Stimulated activated CD4-positive, alpha-beta T cell treated with anti-CD3 and anti-CD28 coated beads, Interleukin-12 subunit alpha, Interleukin-12 subunit beta, amount 100 ng/mL, for 4 hours (primary cell): ENCODE results near the gene MACROD1.
A peak's percentile ranks its signal among the peaks of the same experiment; 100 is the strongest.
"Not testable (repeated sequence)": the region's sequence is repeated elsewhere in the genome, so short reads cannot be mapped to it uniquely, and the experiment has no call there.

Experiments used
- DNase-seq: peaks from one replicate; pipeline ENCODE4 v3.0.0-alpha.2; 2020

The MACROD1 gene

DNA sequence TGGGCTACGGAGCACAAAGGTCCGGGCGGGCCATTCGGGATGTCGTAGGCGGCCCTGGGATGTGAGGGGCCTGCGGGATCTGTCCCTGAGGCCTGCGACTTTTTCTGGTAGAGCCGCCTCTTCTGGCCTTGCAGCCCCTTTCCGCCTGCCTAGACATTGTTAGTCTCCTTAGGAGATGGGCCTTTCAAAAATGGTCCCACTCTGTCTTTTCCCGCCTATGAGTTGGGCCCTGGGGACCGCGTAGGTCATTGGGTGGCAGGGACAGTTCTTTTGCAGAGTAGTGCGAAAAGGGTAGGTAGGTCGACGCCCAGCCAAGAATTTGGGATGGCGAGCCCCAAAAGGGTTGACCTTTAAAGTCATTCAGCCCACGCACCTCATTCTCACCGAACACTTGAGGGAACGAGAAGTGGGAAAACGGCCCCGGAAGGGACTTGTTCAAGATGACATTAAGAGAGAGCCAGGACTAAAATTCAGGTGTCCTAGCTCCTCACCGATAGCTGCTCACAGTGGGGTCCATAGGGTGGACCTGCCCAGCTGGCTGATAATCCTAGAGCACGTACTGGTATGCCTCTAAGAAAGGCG is 178.9 kb downstream of the MACROD1 start:
- DNase-seq: no peak

DNA sequence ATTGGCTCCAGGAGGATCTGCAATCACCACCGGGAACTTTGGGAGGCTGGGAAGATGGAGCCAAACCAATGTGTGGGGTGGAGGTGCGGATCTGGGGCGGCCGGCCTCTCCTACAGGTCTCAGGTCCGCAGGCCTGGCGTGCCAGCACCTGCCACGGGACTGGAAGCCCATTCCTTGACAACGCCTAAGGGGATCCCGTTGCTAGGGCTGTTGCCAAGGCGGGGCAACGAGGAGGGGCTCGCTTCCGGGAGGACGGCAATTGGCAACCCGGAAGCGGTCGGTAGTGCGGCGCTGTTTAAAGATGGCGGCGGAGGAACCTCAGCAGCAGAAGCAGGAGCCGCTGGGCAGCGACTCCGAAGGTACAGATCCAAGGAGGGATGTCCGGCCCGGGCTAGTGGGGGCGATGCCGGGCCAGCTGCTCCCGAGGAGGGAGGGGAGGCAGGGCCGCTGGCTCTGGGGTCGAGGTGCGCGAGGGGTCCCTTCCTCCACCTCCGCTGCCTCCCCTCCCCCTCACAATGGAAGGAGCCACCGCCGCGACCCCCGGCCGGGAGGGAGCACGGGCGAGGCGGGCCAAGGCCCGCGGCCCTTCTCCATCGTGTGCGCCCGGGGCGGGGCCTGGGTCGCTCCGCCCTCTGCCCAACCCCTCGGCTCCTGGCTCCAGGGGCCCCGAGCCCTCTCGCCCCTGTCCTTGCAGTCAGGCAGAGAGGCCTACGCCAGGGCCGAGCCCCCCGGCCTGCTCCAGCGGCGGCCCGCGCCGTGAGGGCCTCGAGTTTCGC is 179.6 kb downstream of the MACROD1 start, which contains the start of gene OTUB1:
Gene OTUB1 (plus strand): TSS at position 283 of the 776 bp plus-strand sequence. CDS start 19 bp downstream, at position 302.
- peak; percentile 84 for DNase-seq

DNA sequence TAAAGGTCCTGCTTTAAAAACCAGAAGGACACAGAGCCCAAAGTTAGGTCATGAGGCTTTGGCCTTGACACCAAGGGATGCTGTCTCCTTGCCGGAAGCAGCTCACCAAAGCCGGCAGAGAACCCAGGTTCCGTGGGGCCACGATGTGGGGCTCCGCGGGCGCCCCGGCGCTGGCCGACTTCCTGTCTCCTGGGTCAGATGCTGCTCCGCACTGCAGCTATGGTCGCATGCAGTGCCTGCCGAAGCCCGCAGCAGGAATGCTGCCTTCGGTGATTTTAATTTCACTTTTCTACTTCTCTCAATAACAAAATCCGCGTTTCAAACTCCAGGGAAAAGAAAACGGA is 180.1 kb downstream of the MACROD1 start:
- peak; percentile 64 for DNase-seq

DNA sequence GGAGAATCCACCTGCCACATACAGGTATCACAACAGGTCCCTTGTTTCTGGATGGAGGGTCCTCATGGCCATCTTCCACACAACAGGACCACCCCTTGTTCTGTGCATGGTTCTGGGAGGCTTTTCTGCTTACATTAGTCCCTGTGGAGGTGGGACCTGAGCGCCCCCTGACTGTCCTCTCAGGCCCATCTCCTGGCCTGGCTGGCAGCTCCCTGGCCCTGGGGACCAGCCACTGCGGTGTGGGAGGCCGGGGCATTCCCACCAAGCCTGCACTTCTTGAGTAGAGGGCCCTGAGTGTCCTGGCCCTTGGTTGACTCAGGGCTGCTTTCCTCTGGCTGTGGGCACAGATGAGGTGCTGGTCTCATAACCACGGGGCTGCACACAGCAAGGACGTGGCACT is 186.5 kb downstream of the MACROD1 start:
- DNase-seq: no peak

DNA sequence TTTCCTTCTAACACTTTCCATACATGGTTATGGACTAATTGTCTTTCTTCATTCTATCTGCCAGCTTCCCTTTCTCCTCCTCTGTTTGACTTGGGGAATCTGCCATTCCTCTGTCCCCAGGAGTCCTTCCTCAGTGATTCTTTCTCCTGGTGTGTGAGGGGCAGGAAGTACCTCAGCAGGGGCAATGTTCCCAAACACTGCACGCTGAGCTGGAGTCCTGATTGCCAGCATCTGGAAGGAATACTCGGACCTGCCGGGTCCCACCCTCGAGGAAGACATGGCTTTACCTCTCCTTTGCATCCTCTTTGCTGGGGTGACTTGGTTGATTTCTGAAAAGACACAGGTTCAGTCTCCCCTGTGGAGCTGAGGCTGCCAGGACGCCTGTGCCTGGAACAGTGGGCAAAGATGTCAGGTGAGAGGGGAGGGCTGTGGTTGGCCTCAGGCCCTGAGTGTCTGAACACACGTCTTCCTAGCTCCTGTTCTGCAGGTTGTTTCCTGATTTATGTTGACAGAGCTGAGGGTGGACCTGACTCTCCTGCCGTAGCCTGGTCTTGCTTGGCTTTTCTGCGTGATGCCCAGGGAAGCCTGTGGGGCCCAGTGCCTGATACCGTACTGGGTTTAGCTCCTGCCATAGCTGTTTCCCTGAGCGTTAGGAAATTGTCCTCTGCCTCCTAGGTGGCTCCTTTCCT is 187.2 kb downstream of the MACROD1 start:
- no peak for DNase-seq

DNA sequence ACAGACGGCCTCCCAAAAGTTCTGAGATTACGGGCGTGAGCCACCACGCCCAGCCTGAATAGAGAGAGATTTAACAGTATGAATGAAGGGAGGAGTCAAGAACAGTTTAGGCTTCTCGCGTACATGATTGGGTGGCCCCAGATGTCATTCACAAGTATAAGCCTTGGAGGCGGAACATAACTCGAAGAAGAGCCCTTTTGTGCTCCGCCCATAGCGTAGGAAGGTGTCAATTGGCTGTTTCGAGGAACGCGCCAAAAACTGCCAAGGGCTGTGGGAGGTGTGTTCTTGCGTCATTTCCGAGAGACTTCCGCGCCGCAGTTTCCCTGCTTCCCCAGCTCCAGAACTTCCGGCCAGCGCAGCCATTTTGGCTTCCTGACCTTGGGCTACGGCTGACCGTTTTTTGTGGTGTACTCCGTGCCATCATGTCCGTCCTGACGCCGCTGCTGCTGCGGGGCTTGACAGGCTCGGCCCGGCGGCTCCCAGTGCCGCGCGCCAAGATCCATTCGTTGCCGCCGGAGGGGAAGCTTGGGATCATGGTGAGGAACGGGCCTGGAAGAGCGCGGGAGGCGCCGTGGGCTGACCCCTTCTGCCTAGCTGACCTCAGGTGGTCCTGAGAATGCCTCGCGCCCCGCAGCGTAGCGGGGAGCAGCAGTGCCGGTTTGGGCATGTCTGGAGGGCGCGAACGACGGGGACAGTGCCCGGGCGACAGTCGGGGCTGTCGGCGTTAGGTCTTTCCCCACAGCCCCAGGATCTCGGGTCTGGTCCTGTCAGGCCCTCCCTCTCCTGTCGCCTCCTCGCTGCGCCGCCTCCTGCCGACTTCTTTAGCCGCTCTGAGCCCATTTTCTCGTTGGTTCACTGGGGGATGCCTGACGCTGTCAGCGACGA is 191.4 kb downstream of the MACROD1 start, which contains the start of gene COX8A:
Gene COX8A (plus strand): TSS at position 362 of the 885 bp plus-strand sequence. CDS start 61 bp downstream, at position 423.
- DNase-seq: peak; percentile 85

DNA sequence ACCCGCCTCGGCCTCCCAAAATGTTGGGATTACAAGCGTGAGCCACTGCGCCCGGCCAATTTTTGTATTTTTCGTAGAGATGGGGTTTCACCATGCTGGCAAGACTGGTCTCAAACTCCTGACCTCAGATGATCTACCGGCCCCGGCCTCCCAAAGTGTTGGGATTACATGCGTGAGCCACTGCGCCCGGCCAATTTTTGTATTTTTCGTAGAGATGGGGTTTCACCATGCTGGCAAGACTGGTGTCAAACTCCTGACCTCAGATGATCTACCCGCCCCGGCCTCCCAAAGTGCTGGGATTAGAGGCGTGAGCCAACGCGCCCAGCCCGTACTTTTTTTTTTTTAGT is 192.0 kb downstream of the MACROD1 start:
- not testable (repeated sequence) for DNase-seq

DNA sequence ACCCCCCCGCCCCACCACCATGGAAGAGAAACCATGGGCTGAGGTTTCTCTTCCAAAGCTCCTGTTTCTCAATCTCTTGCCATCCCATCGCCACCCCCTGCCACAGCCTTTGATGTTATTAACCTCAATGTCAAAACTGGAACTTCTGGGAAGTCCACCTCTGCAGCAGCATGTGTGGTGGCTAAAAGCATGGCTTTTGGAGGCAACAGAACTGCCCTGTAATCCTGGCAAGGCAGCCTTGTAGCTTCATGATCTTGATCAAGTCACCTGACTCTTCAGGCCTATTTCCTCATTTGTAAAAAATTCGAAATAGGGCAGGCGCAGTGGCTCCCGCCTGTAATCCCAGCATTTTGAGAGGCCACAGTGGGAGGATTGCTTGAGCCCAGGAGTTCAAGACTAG is 195.0 kb downstream of the MACROD1 start:
- no peak for DNase-seq

DNA sequence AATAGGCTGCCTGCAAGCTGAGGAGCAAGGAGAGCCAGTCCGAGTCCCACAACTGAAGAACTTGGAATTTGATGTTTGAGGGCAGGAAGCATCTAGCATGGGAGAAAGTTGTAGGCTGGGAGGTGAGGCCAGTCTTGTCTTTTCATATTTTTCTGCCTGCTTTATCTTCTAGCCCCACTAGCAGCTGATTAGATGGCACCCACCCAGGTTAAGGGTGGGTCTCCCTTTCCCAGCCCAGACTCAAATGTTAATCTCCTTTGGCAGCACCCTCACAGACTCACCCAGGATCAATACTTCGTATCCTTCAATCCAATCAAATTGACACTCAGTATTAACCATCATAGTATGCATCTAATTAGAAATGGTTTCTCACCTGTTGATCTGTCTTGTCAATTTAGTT is 196.5 kb downstream of the MACROD1 start:
- DNase-seq: no peak

DNA sequence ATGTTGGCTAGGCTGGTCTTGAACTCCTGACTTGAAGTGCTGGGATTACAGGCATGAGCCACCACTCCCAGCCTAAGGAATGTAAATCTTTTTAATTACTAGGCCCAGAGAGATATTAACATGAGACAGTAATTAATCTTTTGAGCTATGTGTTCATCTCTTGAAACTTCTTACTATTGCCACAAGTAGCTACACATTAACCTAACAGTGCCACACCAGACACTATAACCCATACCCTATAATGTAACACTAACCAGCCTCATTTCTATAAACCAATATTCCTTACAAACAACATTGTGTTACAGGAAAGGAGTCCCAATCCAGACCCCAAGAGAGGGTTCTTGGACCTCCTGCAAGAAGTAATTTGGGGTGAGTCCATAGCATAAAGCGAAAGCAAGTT is 199.5 kb downstream of the MACROD1 start:
- no peak for DNase-seq

DNA sequence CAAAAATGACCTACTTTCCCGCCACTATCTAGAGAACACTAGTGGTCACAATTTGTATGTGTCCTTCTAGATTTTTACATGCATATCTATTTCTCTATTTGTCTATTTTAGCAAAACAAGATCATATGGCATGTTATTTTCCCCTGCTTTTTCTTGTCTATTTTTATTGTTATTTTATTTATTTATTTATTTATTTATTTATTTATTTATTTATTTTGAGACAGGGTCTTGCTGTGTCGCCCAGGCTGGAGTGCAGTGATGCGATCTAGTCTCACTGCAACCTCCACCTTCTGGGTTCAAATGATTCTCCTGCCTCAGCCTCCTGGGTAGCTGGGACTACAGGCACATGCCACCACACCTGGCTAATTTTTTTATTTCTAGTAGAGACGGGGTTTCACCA is 202.0 kb downstream of the MACROD1 start:
- not testable (repeated sequence) for DNase-seq

DNA sequence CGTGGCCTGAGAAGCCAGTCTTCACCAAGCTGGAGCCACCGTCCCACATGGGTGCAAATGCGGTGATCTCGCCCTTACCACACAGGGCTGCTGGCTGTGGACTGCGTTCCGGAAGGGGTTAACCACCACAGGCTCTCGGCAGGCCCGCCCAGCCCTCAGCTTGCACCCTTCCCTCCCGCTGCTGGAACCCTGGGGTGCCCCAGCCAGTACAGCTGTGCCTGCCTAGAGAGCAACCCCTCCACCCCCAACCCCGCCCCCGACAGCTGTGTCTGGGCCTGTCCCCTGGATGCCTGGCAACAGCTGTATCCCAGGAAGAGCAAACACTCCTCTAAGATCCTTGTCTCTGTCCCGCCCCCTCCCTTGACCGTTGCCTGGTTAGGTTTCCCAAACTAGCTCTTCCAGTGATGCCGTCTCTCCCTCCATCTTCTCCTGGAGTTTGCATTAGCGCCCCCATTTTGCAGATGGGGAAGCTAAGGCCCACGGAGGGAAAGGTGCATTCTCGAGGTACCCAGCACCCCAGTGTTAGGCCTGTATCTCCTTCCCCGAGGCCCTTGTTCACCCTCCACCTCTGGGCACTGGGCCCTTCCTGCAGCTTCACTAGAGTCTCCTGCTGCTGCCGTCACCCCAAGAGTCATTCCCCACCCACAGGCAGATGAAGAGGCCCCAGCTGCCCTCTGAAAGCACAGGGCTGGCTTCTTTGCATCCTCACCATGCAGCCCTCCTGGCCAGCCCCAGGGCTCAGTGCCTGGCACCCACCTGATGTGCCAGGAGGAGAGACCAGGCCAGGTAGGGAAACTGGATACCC is 204.1 kb downstream of the MACROD1 start:
- no peak for DNase-seq

DNA sequence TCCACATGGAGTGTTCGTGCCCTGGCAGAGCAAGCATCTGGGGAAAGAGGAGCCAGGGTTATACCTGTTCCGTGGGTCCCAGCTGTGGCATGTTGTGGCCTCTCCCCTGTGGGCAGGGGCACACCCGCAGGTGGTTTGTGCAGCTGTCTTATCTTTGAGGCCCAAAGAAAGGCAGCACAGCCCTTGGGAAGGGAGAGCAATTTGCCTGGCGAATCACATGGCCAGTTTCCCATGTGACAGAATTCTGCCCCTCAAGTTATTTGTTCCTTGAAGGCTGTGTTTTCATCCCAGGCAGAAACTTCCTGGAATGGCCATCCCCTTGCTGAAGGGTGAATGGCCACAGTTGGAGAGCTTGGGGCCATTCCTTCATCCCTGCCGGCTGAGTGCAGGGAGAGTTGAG is 207.9 kb downstream of the MACROD1 start:
- no peak for DNase-seq

DNA sequence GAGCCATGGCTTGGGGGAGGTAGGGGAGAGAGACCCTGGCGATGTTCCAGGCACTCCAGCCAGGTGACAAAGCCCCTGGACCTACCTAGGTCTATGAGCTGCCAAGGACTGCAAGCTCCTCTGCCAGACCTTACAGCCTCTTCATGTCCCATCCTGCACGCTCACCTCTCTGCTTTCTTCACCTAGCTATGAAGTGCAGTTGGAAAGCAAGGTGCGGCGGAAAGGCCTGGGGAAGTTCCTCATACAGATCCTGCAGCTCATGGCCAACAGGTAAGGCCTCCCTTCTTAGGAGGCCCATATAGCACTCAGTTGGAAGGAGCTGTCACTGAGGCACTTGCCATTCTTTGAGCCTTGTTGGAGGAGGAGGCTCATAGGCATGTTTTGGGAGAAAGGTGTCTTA is 213.3 kb downstream of the MACROD1 start:
- DNase-seq: no peak

DNA sequence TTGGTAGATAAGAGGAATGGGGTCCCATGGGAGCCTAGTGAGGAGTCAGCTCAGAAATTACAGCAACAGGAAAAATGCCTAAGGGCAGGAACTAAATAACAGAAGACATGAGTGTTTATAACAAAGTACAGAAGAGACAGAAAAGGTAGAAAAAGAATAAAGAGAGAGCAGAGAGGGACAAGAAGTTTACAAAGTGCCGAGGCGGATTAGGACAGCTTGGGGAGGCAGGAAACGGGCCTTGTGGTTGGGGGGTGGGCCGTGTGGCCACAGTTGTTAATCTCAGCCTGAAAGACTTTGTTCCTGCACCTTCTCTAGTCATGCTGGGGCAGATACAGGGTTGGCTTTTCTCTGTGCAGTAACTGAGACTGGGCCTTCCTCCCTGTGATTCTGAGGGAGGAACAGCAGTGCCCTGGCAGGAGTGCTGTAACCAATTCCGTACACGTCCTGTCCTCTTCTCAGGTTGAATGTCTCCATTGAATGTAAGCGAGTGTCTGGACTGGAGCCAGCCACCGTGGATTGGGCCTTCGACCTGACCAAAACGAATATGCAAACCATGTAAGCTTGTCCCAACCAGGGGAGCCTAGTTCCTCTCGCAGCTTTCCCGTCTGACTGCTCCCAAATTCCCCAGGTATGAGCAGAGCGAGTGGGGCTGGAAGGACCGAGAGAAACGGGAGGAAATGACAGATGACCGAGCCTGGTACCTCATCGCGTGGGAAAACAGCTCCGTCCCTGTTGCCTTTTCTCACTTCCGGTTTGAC is 214.0 kb downstream of the MACROD1 start:
- no peak for DNase-seq
